HG02588 (cell line): ENCODE measurements around the gene UBC.
A peak's percentile ranks its signal among the peaks of the same experiment; 100 is the strongest.

ENCODE experiments used
- ATAC-seq: cut with Tn5 transposase; IDR thresholded peaks from one replicate; pipeline ENCODE4 v1.9.1; 2021; ENCODE audit warnings: mild to moderate bottlenecking, moderate library complexity; ENCODE audit not compliant: unreplicated experiment

The UBC gene

DNA sequence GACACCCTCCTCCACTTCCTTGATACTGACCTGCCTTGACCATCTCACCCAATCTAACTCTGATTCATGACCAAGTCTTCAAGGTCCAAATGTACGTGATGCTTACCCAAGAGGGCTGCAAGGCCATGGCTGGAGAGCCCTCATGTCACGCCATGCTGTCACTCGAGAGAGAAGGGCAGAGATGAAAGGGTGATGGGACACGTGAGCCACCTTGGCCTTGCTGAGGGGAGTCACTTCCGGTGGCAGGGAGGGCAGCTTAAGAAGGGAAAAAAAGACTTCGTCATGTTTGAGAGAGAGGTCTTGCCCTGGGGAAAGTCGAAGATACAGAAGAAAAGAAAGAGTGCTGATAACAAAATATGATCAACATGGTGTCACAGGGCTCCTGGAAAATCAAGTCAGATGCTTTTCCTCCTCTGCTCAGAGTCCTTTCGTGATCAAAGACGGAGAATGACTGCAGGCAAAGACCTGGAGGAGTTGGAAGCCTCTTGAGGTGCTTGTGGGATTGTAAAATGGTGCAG is 47.5 kb downstream of the UBC start:
- no peak for ATAC-seq

DNA sequence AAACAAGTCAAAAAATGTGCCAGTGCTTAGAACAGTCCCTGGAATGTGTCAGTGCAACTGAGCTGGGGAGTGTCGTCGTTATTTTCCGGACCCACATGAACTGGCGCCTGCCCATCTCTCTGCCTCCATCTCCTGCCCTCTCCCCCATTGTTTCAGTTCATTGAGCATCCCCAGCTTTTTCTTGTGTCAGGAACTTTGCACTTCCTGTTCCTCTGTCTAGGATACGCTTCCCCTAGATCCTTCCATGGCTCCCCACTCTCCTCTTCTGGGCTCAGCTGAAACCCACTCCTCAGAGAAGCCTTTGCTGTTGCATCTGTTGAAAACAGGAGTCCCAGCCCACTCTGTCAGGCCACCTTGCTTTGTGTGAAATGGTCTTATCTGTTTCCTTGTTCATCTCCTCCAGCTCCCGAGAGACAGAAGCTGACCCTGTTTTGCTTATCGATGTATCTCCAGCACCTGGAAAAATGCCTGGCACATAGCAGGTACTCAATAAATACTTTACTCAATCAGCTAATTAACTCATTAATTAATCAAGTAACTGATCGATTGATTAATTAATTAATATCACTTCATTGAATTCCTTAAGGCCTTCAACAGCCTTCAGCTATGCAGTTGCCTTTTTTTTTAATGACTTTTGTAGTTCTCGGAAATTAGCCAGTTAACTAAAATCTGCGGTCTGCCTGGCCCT is 48.1 kb downstream of the UBC start:
- ATAC-seq = no peak

DNA sequence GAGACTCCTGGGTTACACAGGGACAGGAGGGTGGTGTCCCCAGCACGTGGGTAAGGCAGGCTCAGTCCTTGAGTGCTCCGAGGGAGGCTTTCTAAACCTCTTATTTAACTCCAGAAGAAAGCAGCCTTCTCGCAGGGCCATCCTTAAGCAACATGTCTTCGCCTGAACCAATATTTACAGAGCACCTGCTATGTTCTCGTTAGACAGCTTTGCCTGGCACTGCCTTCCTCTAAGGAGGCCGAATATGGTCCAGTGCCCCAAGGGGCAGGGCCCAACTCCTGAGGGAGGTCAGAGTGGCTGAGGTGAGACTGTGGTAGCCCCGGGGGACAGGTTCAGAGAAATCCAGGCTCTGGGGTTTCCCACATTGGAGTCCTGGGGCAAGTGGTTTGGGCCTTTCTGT is 48.7 kb downstream of the UBC start:
- no peak for ATAC-seq

DNA sequence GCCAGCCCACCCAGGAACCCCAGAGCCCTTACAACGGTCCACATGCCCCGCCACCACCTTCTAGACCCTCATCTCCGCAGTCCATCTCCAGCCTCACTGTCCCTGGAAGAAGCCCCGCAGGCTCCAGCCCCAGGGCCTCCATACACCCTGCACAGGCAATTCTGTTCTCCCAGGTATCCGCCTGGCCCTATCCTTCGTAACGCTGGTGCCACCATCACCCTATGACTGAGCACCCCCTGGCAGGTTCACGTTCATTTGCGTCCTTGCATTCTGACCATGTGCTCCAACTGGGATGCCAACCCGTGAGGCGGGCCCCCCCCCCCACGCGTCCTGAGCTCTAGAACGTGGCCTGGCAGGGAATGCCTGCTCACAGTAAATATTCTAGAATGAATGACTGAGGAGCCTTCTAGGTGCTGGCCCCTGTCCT is 50.1 kb downstream of the UBC start:
- ATAC-seq = no peak

DNA sequence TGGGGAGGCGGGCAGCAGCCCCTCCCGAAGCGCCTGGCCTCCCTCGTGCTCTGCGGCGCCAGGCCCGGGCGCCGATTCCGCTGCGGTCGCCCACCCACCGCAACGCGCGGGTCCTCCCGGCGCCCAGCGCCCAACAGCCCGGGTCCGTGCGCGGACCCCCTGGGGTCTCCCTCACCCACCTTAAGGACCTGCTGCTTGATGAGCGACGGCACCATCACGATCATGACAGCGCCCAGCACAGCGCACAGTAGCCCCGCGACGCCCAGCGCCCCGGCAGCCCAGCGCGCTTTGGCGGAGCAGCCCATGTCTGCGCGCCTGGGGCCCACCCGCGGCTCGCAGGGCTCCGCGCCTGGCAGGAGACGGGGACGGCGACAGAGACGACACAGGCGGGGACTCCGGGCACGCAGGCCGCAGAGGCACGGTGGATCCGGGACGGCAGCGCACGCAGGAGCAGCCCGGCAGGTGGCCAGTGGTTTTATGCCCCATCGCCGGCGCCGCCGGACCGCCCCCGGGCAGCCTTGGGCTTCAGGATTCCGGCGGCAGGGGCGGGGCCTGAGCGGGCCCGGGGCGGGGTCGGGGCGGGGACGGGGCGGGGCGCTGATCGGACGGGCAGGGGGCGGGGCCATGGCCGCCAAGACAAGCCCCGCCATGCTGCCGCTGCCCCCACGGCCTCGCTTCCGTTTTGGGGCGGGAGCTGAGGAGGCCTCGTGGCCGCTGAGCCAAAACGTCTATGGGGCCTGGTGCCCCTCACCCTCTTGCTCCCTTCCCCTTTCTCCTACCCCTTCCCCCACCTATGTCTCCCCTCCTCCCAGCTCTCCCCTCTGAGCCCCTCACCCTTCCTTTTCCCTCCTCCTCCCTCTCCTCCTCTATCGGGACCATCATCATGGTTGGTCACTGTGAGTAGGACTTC is 50.8 kb downstream of the UBC start, which contains the start of gene SCARB1:
TSS of gene SCARB1 (minus strand) at position 449 of the 910 bp plus-strand sequence. CDS start at position 305, 144 bp downstream.
- peak; percentile 66 for ATAC-seq

DNA sequence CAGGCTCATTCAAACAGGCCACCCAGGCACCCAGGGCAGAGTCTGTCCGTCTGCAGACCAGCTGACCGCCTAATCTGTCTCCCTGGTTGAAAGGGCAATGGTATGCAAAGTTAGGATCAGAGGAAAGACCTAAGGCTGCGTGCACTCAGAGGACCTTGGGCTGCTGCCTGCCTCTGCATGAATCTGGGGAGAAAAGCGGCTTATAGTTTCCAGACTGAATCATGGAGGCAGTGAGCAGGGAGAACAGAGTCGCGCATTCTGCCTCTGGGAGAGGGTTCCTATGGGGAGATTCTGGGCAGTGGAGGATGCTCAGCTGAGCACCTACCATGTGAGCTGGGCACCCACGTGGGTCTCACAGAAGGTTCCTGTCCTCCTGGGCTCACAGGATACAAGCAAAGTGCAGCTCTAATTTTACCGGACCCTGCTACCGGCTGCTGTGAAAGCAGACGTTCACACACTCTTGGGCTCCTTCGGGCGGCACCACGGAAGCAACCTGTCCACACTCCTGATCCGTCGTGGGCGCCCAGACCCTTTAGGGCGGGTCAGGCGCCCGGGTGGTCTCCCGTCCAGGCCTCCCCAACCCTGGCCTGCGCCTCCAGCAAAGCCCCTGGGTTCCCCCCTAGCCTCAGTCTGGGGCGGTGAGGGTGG is 51.6 kb downstream of the UBC start:
- peak; percentile 17 for ATAC-seq

DNA sequence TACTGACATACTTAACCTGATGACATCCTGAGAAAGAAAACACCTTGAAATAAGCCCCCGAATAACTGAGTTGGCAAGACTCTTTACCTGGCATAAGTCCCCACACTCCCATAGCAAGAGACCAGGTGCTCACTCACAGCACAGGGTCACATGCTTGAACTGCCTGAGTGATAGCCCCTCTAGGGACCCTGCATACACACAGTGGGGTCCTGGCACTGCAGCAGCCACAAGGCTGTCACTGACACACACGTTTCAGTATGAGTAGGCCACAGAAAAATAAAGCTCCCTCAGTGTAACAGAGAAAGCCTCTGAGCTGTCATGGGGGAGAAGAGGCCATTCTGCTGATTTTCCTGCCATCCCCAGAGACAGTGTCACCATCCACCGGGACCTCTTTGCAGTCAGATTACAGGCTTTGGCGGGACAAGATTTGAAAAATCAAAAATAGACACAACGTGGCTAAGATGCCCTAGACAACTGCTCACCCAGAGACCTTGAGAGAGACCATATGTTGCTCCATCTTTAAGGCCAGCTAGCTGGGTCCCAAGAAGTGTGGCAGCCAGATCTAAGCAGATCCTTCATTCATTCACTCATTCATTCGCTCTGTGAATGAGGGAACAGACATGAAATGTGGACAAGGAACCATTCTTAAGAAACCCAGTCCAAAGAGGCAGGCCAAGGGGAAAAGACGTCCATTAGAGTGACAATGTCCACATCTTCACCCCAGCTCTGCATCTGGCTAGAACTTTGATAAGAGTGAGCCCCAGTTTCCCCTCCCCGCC is 52.4 kb downstream of the UBC start:
- no peak for ATAC-seq
